Medulla oblongata (tissue), 1 donor: ENCODE data around the gene PCDHB8.
A peak's percentile ranks its signal among the peaks of the same experiment; 100 is the strongest.
"Not testable (repeated sequence)": the region's sequence is repeated elsewhere in the genome, so short reads cannot be mapped to it uniquely, and the experiment has no call there.

Source experiments
- DNase-seq: peaks from one replicate; pipeline ENCODE4 v3.0.0-alpha.2; 2015; ENCODE audit errors: extremely low spot score

Gene PCDHB8

GRCh38 chr5:141177577-141178191, at the start of gene PCDHB8:
PCDHB8 (plus strand) TSS chr5:141177790; CDS start chr5:141178035, 245 bp downstream.
- not testable (repeated sequence) for DNase-seq

- peak; percentile 26 for DNase-seq
These were observed 42.4 kb upstream of the PCDHB8 start, which contains the start of gene PCDHB5 for GRCh38 chr5:141135030-141135717. PCDHB5 (plus strand) TSS chr5:141135206; CDS start chr5:141135435, 229 bp downstream.

GRCh38 chr5:141135718-141136266, 41.8 kb upstream of the PCDHB8 start:
- no peak for DNase-seq

- not testable (repeated sequence) for DNase-seq
These were observed 40.2 kb upstream of the PCDHB8 start for GRCh38 chr5:141137346-141137745.

- DNase-seq = peak; percentile 17
These were observed 27.8 kb upstream of the PCDHB8 start, which contains the start of gene PCDHB6 for GRCh38 chr5:141149812-141150211. PCDHB6 (plus strand) TSS chr5:141150057; CDS start chr5:141150258, 201 bp downstream.

- DNase-seq = no peak
These were observed 27.2 kb upstream of the PCDHB8 start for GRCh38 chr5:141150224-141150992.

- no peak for DNase-seq
These were observed 26.6 kb upstream of the PCDHB8 start for GRCh38 chr5:141150993-141151325.

- DNase-seq = not testable (repeated sequence)
These were observed 26.0 kb upstream of the PCDHB8 start for GRCh38 chr5:141151632-141152031.

GRCh38 chr5:141152096-141152495, 25.5 kb upstream of the PCDHB8 start:
- DNase-seq = not testable (repeated sequence)

GRCh38 chr5:141155540-141156374, 21.8 kb upstream of the PCDHB8 start:
- DNase-seq = peak; percentile 8

GRCh38 chr5:141157356-141157755, 20.2 kb upstream of the PCDHB8 start:
- DNase-seq = not testable (repeated sequence)

- DNase-seq = not testable (repeated sequence)
These were observed 19.7 kb upstream of the PCDHB8 start for GRCh38 chr5:141157901-141158300.

GRCh38 chr5:141172381-141173204, 5.0 kb upstream of the PCDHB8 start, which contains the start of gene PCDHB7:
PCDHB7 (plus strand) TSS chr5:141172644; CDS start chr5:141172836, 192 bp downstream.
- DNase-seq = peak; percentile 62

- DNase-seq = not testable (repeated sequence)
These were observed 3.1 kb upstream of the PCDHB8 start for GRCh38 chr5:141174291-141175104.

GRCh38 chr5:141175933-141176332, 1.7 kb upstream of the PCDHB8 start:
- no peak for DNase-seq

GRCh38 chr5:141179371-141179770, 1.8 kb downstream of the PCDHB8 start:
- not testable (repeated sequence) for DNase-seq

GRCh38 chr5:141179876-141180275, 2.3 kb downstream of the PCDHB8 start:
- not testable (repeated sequence) for DNase-seq

GRCh38 chr5:141180313-141180712, 2.7 kb downstream of the PCDHB8 start:
- DNase-seq = no peak

- DNase-seq = peak; percentile 54
These were observed 4.7 kb downstream of the PCDHB8 start, which contains the start of gene PCDHB16 for GRCh38 chr5:141182248-141182647. PCDHB16 (plus strand) TSS chr5:141182387; CDS start chr5:141182560, 173 bp downstream.
